ENCODE results near the gene APRT. TPM values are rescaled to one million over a fixed set of nuclear protein-coding genes. Genes with fewer than 3 reads are reported as not detected.

The APRT gene
- total and polyA plus RNA-seq, 2 of the 8 experiments (the other 6 are each of a cell fraction or from before 2014, with no cell fraction given): 221 to 267 TPM

GRCh38 chr16:88819126-88819525 lies 7.4 kb upstream of the APRT start:
- TF ChIP-seq SRF (IDR thresholded peaks at IDR 0.05; ENCODE audit: low read depth, low read length) (no peak), USF2 (IDR thresholded peaks at IDR 0.05; ENCODE audit: low read length) (no peak), POLR2A (IDR thresholded peaks at IDR 0.05; ENCODE audit: control extremely low read depth in 1 of 2, low read depth in 2 of 2, low read length in 2 of 2) (no peak), KDM1A (IDR thresholded peaks at IDR 0.05; ENCODE audit: borderline replicate concordance, low read length) (no peak), BRCA1 (IDR thresholded peaks at IDR 0.05; ENCODE audit: low read depth, low read length) (no peak), ATF2 (IDR thresholded peaks at IDR 0.05; ENCODE audit: low read length) (no peak)
- ChIA-PET CTCF (ENCODE audit: partially characterized antibody) (interaction anchor here (0.6 to 2.2 kb wide), 10 partner anchors 11 to 348 kb away, joined by 3 to 6 read pairs (median 3); no protein-coding TSS in a partner anchor), POLR2A (ENCODE audit: partially characterized antibody) (interaction anchor here (0.9 to 9.0 kb wide), 3 partner anchors 7 to 14 kb away, joined by 3 to 77 read pairs (median 4); partner anchors contain the start of gene APRT)
- no peaks in the 10 kb centered on the region for H3K79me2 ChIP-seq (ENCODE audit: control insufficient read depth in 1 of 2, insufficient read depth in 2 of 2, low read length in 2 of 2)
- no peak overlapping the region for H2BK15ac ChIP-seq (ENCODE audit: low read length)
- H2BK5ac ChIP-seq (ENCODE audit: low read depth, low read length): no peak overlapping the region
- H3K9me3 ChIP-seq (ENCODE audit: insufficient read depth in 2 of 2, low read depth in 1 of 2, low read length in 1 of 2): no peaks in the 10 kb centered on the region
- no peaks in the 10 kb centered on the region for H3K79me1 ChIP-seq (ENCODE audit: low read depth, low read length)
- H4K5ac ChIP-seq (ENCODE audit: insufficient read length, low read depth, low read length): no peak overlapping the region
- H3K4me3 ChIP-seq (ENCODE audit: extremely low read depth in 1 of 4, insufficient read depth in 2 of 4, low read depth in 3 of 4, low read length in 4 of 4): no peak overlapping the region
- H2AFZ ChIP-seq (ENCODE audit: low read length): no peak overlapping the region
- DNase-seq (ENCODE audit: low read depth in 1 of 2, low spot score in 2 of 2): no peak
- H3K18ac ChIP-seq (ENCODE audit: extremely low read depth, low read length): no peak overlapping the region
- H3K14ac ChIP-seq (ENCODE audit: insufficient read length): no peak overlapping the region
- no peaks in the 10 kb centered on the region for H3K23me2 ChIP-seq (ENCODE audit: low read depth, low read length)
- peaks cover 0 to 3% of the 10 kb centered on the region in 2 experiments for H4K20me1 ChIP-seq (replicated peaks in 1 of 2; ENCODE audit: control insufficient read depth in 1 of 2, insufficient read depth in 2 of 2, low read length in 2 of 2)
- H3K4ac ChIP-seq (replicated peaks; ENCODE audit: insufficient read length, low read depth, low read length): no peak overlapping the region
- H2BK20ac ChIP-seq (ENCODE audit: low read length): no peak overlapping the region
- H3K56ac ChIP-seq (replicated peaks; ENCODE audit: insufficient read length, low read depth, low read length): no peak overlapping the region
- H3K36me3 ChIP-seq (ENCODE audit: control insufficient read depth in 2 of 4, insufficient read depth in 4 of 4, low read length in 3 of 4): no peaks in the 10 kb centered on the region
- no peak overlapping the region for H4K91ac ChIP-seq (replicated peaks; ENCODE audit: insufficient read length, low read length)
- no peak overlapping the region for H3K4me2 ChIP-seq (ENCODE audit: insufficient read depth in 1 of 2, low read depth in 2 of 2, low read length in 2 of 2)
- whole genome bisulfite sequencing, 2 experiments (ENCODE audit: extremely low coverage in 1 of 2, insufficient coverage in 1 of 2, insufficient read length in 1 of 2, insufficient replicate concordance in 2 of 2, low coverage in 1 of 2, low lambda C conversion rate in 2 of 2, missing lambda C conversion rate in 1 of 2): 88% methylated on average over 13 of the region's 16 CpGs; no CpG with 5 or more reads in 1 of the 2 experiments
- H3K27me3 ChIP-seq (replicated peaks in 1 of 4; ENCODE audit: control insufficient read depth in 3 of 4, extremely low read depth in 1 of 4, insufficient read depth in 3 of 4, low read length in 3 of 4): no peaks in the 10 kb centered on the region
- no peak overlapping the region for H3K9ac ChIP-seq (replicated peaks in 1 of 4; ENCODE audit: extremely low read depth in 1 of 4, low read depth in 3 of 4, low read length in 3 of 4)
- H2AK5ac ChIP-seq (ENCODE audit: low read depth, low read length): no peak overlapping the region
- H4K8ac ChIP-seq (ENCODE audit: extremely low read depth, insufficient read depth, low read length): peak overlapping the region; percentile 68; the same call in 1 of the 2 replicates
- no peak overlapping the region for H3K23ac ChIP-seq (ENCODE audit: insufficient read length)
- no peak overlapping the region for H3K27ac ChIP-seq (ENCODE audit: low read depth, low read length)
- H2BK120ac ChIP-seq (replicated peaks; ENCODE audit: low read depth, low read length): no peak overlapping the region
- FAIRE-seq: no peak
- no peak overlapping the region for H2BK12ac ChIP-seq (ENCODE audit: low read depth, low read length)
- H3K4me1 ChIP-seq (replicated peaks in 1 of 4; ENCODE audit: control insufficient read depth in 3 of 4, insufficient read depth in 4 of 4, low read length in 3 of 4): no peaks in the 10 kb centered on the region

Data from H1 (cell line).